NB4 (cell line): ENCODE results near the gene GABRG1.

Experiments
- CTCF ChIP-seq: IDR thresholded peaks from one replicate; pipeline ENCODE4 v1.5.1; 2012; ENCODE audit warnings: low read depth, low read length
- MAX ChIP-seq: IDR thresholded peaks from 2 replicates; pipeline ENCODE4 v1.6.1; 2011; ENCODE audit warnings: low read depth, low read length

GRCh38 chr4:46081674-46082073 lies 42.2 kb downstream of the GABRG1 start:
- no peak for TF ChIP-seq CTCF
- no peak for TF ChIP-seq MAX
